Superior temporal gyrus (tissue), 1 donor: ENCODE results near the gene CA4.
"Not testable (repeated sequence)": the region's sequence is repeated elsewhere in the genome, so short reads cannot be mapped to it uniquely, and the experiment has no call there.

Experiments used
- DNase-seq: peaks from one replicate; pipeline ENCODE4 v3.0.0-alpha.2; 2016; ENCODE audit errors: extremely low spot score

CA4 gene

GRCh38 chr17:60174035-60174434 is 24.3 kb downstream of the CA4 start:
- no peak for DNase-seq

GRCh38 chr17:60174767-60175166 is 25.0 kb downstream of the CA4 start:
- peak; percentile 31 for DNase-seq

DNA sequence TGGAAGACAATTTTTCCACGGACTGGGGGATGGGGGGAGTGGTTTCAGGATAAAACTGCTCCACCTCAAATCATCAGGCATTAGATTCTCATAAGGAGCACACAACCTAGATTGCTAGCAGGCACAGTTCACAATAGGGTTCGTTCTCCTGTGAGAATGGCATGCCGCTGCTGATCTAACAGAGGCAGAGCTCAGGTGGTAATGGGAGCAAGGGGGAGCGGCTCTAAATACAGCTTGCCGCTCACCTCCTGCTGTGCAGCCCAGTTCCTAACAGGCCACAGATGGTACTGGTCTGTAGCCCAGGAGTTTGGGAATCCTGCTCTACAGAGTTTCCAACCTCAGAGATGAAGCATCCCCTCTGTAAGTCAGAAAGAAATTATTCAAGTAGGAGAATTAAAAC is 27.0 kb downstream of the CA4 start:
- DNase-seq: not testable (repeated sequence)

DNA sequence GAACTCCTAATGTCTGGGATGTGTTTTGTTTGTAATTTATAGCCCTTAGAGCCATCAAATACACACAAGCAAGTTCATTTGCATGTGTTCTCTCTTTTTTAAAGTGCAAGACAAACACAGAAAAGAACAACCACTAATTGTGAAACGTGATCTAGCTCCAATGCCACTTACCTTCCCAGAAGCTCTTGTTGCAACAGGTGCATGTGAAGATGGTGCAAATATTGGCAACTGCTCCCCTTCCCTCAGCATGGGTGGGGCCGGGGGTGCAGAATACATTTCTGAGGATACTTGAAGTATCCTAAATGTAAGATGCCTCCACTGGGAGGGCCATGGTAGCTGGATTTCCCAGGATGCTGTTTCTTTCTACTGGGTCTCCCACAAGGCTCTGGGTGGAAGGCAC is 28.4 kb downstream of the CA4 start:
- DNase-seq: not testable (repeated sequence)

GRCh38 chr17:60180380-60180779 is 30.6 kb downstream of the CA4 start:
- DNase-seq: not testable (repeated sequence)

DNA sequence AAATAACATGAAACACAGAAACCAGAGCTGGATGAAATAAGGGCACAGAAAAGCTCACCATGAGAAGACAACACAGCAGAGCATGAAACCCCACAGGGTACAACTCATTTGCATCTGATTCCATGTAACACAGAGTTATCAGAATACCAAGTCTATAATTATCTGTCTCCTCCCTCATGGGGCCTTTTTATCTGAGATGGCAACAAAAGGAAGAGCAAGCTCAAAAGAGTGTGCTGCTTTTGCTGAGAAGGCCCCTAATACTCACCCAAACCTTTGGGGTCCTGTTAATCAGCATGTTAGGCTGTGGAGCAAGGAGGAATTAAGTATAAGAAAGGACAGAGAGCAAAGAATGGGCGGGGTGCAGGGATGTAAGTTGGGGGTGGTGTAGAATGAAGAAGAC is 36.6 kb downstream of the CA4 start:
- DNase-seq: not testable (repeated sequence)

- not testable (repeated sequence) for DNase-seq
Measured at GRCh38 chr17:60186846-60187745, 37.3 kb downstream of the CA4 start.

GRCh38 chr17:60188759-60189158 is 39.0 kb downstream of the CA4 start:
- DNase-seq: no peak

GRCh38 chr17:60190032-60190431 is 40.3 kb downstream of the CA4 start:
- DNase-seq: not testable (repeated sequence)

GRCh38 chr17:60193032-60193431 is 43.3 kb downstream of the CA4 start:
- not testable (repeated sequence) for DNase-seq

GRCh38 chr17:60193482-60193881 is 43.7 kb downstream of the CA4 start:
- no peak for DNase-seq

DNA sequence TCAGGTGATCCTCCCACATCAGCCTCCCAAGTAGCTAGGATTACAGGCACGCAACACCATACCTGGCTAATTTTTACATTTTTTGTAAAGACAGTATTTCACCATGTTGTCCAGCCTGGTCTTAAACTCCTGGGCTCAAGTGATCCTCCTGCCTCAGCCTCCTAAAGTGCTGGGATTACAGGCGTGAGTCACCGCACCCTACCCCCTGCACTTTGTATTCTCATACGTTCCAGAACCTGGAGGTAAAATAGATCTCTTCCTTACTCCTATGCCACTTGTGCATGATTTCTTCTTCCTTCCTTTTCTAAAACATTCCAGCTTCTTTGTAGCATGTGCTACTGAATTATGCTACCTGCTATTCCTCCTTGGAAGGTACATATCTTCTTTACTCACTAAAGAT is 44.4 kb downstream of the CA4 start:
- not testable (repeated sequence) for DNase-seq

DNA sequence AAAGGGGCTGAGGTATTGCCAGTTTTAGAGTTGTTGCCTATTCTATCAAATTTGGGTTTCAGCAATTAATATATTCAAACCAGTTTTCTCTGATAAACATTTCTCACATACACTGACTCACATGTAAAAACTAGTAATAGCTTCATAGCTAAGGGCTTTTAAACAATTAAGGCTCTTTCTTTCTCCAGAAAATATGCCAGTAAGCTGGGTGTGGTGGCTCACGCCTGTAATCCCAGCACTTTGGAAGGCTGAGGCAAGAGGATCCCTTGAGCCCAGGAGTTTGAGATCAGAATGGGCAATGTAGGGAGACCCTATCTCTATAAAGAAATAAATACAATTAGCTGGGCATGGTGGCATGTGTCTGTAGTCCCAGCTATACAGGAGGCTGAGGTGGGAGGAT is 48.9 kb downstream of the CA4 start:
- not testable (repeated sequence) for DNase-seq

GRCh38 chr17:60205782-60206181 is 56.0 kb downstream of the CA4 start:
- DNase-seq: not testable (repeated sequence)

GRCh38 chr17:60208302-60208701 is 58.5 kb downstream of the CA4 start:
- DNase-seq: not testable (repeated sequence)
